ENCODE measurements around the gene NTF3.

The NTF3 gene

GRCh38 chr12:5497329-5498053 is 65.6 kb downstream of the NTF3 start:
- Mint-ChIP-seq H3K4me1 (ENCODE audit: low read depth) (no peaks in the 10 kb centered on the region), H3K4me3 (no peak overlapping the region), H3K36me3 (ENCODE audit: low read depth) (no peaks in the 10 kb centered on the region), H3K27ac (no peak overlapping the region), H3K27me3 (ENCODE audit: low read depth) (no peaks in the 10 kb centered on the region), H3K9me3 (no peaks in the 10 kb centered on the region)
- no peak for DNase-seq (ENCODE audit: low spot score)

- no peak for DNase-seq (ENCODE audit: low spot score)
- Mint-ChIP-seq H3K4me3 (no peak overlapping the region), H3K27me3 (ENCODE audit: low read depth) (no peaks in the 10 kb centered on the region)
These were observed 66.2 kb downstream of the NTF3 start for GRCh38 chr12:5498076-5498475.

DNA sequence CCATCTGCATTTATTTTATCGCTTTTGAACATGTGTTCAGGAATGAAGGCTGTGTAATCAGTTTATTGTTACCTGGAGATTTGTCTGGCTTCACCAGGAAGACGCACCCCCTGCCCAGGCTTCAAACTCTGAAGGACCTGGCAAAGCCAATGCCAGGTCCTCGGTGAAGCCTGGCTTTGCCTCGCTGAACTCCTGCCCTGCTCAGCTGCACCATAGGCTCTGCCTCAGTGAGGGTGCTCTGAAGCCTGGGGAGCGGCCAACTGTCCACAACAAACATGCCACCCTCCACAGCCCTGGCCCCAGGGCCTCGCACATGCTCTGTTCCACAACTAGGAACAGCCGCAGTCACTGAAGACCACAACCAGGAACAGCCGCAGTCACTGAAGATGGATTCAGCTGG is 66.9 kb downstream of the NTF3 start:
- DNase-seq (ENCODE audit: low spot score) = no peak
- Mint-ChIP-seq H3K27ac (no peak overlapping the region), H3K9me3 (no peaks in the 10 kb centered on the region), H3K4me1 (ENCODE audit: low read depth) (no peaks in the 10 kb centered on the region), H3K27me3 (ENCODE audit: low read depth) (no peaks in the 10 kb centered on the region), H3K4me3 (no peak overlapping the region), H3K36me3 (ENCODE audit: low read depth) (no peaks in the 10 kb centered on the region)

More at GRCh38 chr12:5498076-5498475, 66.2 kb downstream of the NTF3 start:
- H3K36me3 Mint-ChIP-seq (ENCODE audit: low read depth) = no peaks in the 10 kb centered on the region
- H3K9me3 Mint-ChIP-seq = no peaks in the 10 kb centered on the region
- no peaks in the 10 kb centered on the region for H3K4me1 Mint-ChIP-seq (ENCODE audit: low read depth)
- no peak overlapping the region for H3K27ac Mint-ChIP-seq

DNA sequence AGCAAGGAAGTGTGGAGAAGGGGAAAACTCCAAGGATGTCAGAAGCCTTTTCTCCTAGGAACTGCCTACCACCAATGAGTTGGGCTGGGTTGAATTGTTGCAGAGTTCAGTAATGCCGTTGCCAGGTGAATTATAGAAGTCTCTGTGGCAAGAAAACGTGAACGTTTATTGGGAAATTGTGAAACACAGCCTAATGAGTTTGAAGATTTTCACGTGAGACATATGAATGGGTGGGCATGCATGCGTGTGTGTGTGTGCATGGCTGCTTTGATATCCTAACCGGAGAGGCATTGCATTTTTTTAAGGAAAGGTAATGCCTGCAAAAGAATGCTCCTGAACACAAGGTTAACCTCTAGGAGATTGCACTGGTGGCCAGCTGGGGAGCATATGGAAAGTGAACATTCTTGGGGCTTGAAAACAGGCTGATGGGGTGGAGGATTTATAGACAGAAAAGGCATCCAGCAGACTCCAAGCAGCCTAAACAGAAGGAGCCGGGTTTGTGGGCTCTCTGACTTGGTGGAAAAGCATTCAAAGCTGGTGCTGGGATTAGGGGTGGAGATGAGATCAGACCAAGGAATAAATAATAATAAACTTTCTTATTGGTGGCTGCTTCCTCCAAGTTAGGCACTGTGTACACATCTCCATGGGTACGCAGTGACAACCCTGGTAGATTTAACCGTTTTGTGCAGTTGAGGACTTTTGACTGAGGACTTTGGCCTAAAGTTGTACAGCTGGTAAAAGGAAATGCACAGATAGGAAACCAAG is 67.8 kb downstream of the NTF3 start:
- no peak for DNase-seq (ENCODE audit: low spot score)

GRCh38 chr12:5500331-5500659 is 68.4 kb downstream of the NTF3 start:
- H3K4me1 Mint-ChIP-seq (ENCODE audit: low read depth) = no peaks in the 10 kb centered on the region
- no peaks in the 10 kb centered on the region for H3K9me3 Mint-ChIP-seq
- H3K27me3 Mint-ChIP-seq (ENCODE audit: low read depth) = no peaks in the 10 kb centered on the region
- no peaks in the 10 kb centered on the region for H3K36me3 Mint-ChIP-seq (ENCODE audit: low read depth)
- H3K4me3 Mint-ChIP-seq = no peak overlapping the region
- no peak for DNase-seq (ENCODE audit: low spot score)
- H3K27ac Mint-ChIP-seq = no peak overlapping the region

More for the DNA sequence above, 67.8 kb downstream of the NTF3 start:
- no peak overlapping the region for H3K4me3 Mint-ChIP-seq
- no peaks in the 10 kb centered on the region for H3K9me3 Mint-ChIP-seq
- no peaks in the 10 kb centered on the region for H3K36me3 Mint-ChIP-seq (ENCODE audit: low read depth)
- H3K4me1 Mint-ChIP-seq (ENCODE audit: low read depth) = no peaks in the 10 kb centered on the region
- H3K27me3 Mint-ChIP-seq (ENCODE audit: low read depth) = no peaks in the 10 kb centered on the region
- H3K27ac Mint-ChIP-seq = no peak overlapping the region

DNA sequence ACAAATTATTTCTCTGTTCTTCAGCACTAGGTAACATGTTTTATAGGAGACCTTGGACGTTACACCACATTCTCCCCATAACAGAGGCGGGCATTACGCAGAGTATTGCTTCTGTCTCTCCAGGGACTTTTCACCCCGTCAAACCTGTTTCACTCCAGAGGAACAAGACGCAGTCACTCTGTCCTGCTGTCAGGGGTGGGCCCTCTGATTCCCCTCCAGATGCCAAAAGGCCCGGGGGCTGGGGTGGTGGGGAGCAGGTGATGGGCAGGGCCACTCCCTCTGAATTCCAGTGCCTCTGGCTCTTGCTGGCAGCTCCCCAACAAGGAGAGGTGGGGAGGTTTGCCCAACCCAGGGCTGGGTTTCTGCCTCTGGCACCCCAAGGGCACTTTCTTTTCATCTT is 71.9 kb downstream of the NTF3 start:
- Mint-ChIP-seq H3K27me3 (ENCODE audit: low read depth) (no peaks in the 10 kb centered on the region), H3K4me3 (no peak overlapping the region), H3K4me1 (ENCODE audit: low read depth) (no peaks in the 10 kb centered on the region), H3K36me3 (ENCODE audit: low read depth) (no peaks in the 10 kb centered on the region), H3K9me3 (no peaks in the 10 kb centered on the region), H3K27ac (no peak overlapping the region)
- DNase-seq (ENCODE audit: low spot score) = no peak

- DNase-seq (ENCODE audit: low spot score) = no peak
- Mint-ChIP-seq H3K36me3 (ENCODE audit: low read depth) (no peaks in the 10 kb centered on the region), H3K27me3 (ENCODE audit: low read depth) (no peaks in the 10 kb centered on the region), H3K4me1 (ENCODE audit: low read depth) (no peaks in the 10 kb centered on the region), H3K4me3 (no peak overlapping the region), H3K27ac (no peak overlapping the region), H3K9me3 (no peaks in the 10 kb centered on the region)
These were observed 73.2 kb downstream of the NTF3 start for GRCh38 chr12:5505116-5505515.

DNA sequence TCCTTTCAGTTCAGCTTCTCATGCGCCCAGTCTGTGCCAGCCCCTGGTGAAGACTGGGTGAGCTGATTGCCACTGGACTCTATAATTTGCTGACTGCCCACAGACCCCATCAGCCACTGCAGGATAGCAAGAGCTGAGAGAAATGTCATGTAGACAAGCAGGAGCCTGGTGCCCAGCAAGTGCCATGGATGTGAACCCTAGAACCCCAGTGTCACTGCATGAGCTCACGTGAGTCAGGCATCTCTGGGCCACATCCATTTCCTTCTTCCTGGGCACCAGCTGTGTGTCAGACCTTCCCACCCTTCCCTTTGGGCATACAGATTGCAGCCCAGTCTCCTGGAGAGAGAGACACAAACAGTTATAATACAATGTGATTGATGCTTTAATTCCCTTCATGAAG is 73.8 kb downstream of the NTF3 start:
- DNase-seq (ENCODE audit: low spot score) = no peak
- no peaks in the 10 kb centered on the region for H3K36me3 Mint-ChIP-seq (ENCODE audit: low read depth)
- H3K27me3 Mint-ChIP-seq (ENCODE audit: low read depth) = no peaks in the 10 kb centered on the region
- no peak overlapping the region for H3K27ac Mint-ChIP-seq
- no peaks in the 10 kb centered on the region for H3K9me3 Mint-ChIP-seq
- H3K4me1 Mint-ChIP-seq (ENCODE audit: low read depth) = no peaks in the 10 kb centered on the region
- no peak overlapping the region for H3K4me3 Mint-ChIP-seq

DNA sequence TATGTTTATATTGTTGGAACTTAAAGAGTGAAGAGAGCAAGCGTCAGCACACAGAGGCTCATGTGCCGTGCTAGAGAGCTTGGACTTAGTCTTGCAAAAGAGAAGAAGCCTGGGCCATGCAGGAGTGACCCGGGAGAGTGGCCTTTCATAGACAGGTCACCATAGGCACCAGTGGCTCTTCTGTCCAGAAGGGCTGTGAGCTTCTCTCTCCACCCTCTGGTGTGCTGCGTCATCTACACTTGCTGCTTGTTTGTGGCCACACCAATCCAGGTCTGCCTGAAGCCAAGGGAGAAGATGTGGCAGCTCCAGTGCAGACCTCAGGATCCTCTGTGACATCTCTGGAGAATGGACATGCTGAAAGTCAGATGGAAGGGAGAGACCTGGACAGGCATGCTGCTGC is 74.4 kb downstream of the NTF3 start:
- H3K9me3 Mint-ChIP-seq = no peaks in the 10 kb centered on the region
- no peak overlapping the region for H3K4me3 Mint-ChIP-seq
- no peaks in the 10 kb centered on the region for H3K36me3 Mint-ChIP-seq (ENCODE audit: low read depth)
- no peaks in the 10 kb centered on the region for H3K4me1 Mint-ChIP-seq (ENCODE audit: low read depth)
- H3K27me3 Mint-ChIP-seq (ENCODE audit: low read depth) = no peaks in the 10 kb centered on the region
- no peak overlapping the region for H3K27ac Mint-ChIP-seq
- DNase-seq (ENCODE audit: low spot score) = no peak

DNA sequence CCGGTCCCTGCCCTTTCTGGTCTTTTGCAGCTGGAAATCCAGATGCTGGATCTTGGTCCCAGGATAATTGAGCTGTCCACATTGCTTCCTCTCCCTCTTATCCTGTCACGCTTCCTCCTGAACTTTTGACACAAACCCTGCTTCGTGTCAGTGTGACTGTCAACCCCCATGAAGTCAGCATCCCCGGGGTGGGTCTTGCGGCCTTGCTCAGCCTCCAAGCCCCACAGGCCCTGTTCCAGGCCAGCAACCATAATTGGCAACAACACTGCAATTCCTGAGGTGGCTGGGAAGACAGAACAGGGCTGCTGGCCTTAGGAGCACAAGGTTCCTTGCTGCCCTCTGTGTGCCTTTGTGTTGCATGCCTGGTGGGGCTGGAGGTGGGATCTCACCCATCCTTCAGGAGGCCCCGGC is 74.9 kb downstream of the NTF3 start:
- no peaks in the 10 kb centered on the region for H3K9me3 Mint-ChIP-seq
- no peak for DNase-seq (ENCODE audit: low spot score)
- no peaks in the 10 kb centered on the region for H3K27me3 Mint-ChIP-seq (ENCODE audit: low read depth)
- H3K4me1 Mint-ChIP-seq (ENCODE audit: low read depth) = no peaks in the 10 kb centered on the region
- H3K4me3 Mint-ChIP-seq = no peak overlapping the region
- no peaks in the 10 kb centered on the region for H3K36me3 Mint-ChIP-seq (ENCODE audit: low read depth)
- no peak overlapping the region for H3K27ac Mint-ChIP-seq

- no peaks in the 10 kb centered on the region for H3K27me3 Mint-ChIP-seq (ENCODE audit: low read depth)
- DNase-seq (ENCODE audit: low spot score) = no peak
- H3K9me3 Mint-ChIP-seq = no peaks in the 10 kb centered on the region
- no peak overlapping the region for H3K4me3 Mint-ChIP-seq
- H3K4me1 Mint-ChIP-seq (ENCODE audit: low read depth) = no peaks in the 10 kb centered on the region
- no peak overlapping the region for H3K27ac Mint-ChIP-seq
- no peaks in the 10 kb centered on the region for H3K36me3 Mint-ChIP-seq (ENCODE audit: low read depth)
These were observed 75.6 kb downstream of the NTF3 start for GRCh38 chr12:5507401-5507935.

DNA sequence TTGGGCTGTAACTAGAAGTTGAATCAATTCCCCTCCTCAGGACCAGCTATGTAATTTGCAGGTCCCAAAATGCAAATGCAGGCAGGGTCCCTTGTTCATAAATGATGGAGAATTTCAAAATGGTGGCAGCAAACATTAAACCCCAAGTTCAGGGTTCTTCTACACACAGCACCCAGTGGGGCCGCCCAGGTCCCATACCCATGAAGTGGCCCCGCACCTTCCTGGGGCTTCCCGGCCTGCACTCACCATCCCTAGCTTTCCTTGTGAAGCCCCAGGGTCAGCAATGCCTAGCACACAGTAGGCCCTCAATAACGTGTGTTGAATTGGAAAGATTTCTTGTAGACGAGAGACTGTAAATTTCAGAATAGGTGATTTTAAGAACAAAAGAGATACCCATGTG is 76.0 kb downstream of the NTF3 start:
- H3K27me3 Mint-ChIP-seq (ENCODE audit: low read depth) = no peaks in the 10 kb centered on the region
- H3K27ac Mint-ChIP-seq = no peak overlapping the region
- no peaks in the 10 kb centered on the region for H3K36me3 Mint-ChIP-seq (ENCODE audit: low read depth)
- H3K4me3 Mint-ChIP-seq = no peak overlapping the region
- no peaks in the 10 kb centered on the region for H3K9me3 Mint-ChIP-seq
- DNase-seq (ENCODE audit: low spot score) = no peak
- H3K4me1 Mint-ChIP-seq (ENCODE audit: low read depth) = no peaks in the 10 kb centered on the region

GRCh38 chr12:5509102-5509501 is 77.2 kb downstream of the NTF3 start:
- Mint-ChIP-seq H3K4me3 (no peak overlapping the region), H3K27ac (no peak overlapping the region), H3K36me3 (ENCODE audit: low read depth) (no peaks in the 10 kb centered on the region), H3K9me3 (no peaks in the 10 kb centered on the region), H3K27me3 (ENCODE audit: low read depth) (no peaks in the 10 kb centered on the region), H3K4me1 (ENCODE audit: low read depth) (no peaks in the 10 kb centered on the region)
- DNase-seq (ENCODE audit: low spot score) = no peak

DNA sequence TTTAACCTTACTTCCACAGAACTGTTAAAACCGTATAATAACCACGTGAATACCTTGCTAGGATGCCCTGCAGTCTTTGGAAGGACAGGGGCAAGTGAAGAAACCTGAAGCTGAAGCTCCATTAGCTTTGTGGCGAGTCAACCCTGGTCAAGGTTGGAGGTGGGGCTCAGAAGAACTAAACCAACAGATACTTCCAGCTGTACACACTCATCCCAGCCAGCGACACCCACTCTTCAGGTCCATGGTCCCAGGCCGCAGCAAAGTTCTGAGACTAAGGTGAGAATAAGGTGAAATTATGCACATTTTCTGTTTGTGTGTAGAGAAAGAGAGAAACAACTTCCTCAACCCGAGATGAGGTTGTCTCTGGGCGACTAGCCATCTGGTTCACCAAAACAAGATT is 77.6 kb downstream of the NTF3 start:
- Mint-ChIP-seq H3K4me3 (no peak overlapping the region), H3K27me3 (ENCODE audit: low read depth) (no peaks in the 10 kb centered on the region), H3K36me3 (ENCODE audit: low read depth) (no peaks in the 10 kb centered on the region), H3K27ac (no peak overlapping the region), H3K9me3 (no peaks in the 10 kb centered on the region), H3K4me1 (ENCODE audit: low read depth) (no peaks in the 10 kb centered on the region)
- DNase-seq (ENCODE audit: low spot score) = no peak

Measured in T-helper 2 cell treated with Interferon-gamma antibody and Interleukin-4, amounts not matched to agents 5 μg/mL and 100 μg/mL, for 36 hours (primary cell).